Measurements from ENCODE around the gene AK5. TPM values are rescaled to one million over a fixed set of nuclear protein-coding genes. Genes with fewer than 3 reads are reported as not detected.
"Not testable (repeated sequence)": the region's sequence is repeated elsewhere in the genome, so short reads cannot be mapped to it uniquely, and the experiment has no call there.

AK5 gene
- total RNA-seq, 2 donors from 2014 or later, result 0.49 to 1.1 TPM

GRCh38 chr1:77308889-77309621 lies 27.2 kb downstream of the AK5 start:
- Histone ChIP-seq H3K27ac (no peak overlapping the region), H3K4me1 (no peaks in the 10 kb centered on the region), H3K9me3 (no peaks in the 10 kb centered on the region), H3K4me3 (no peak overlapping the region), H3K9ac (ENCODE audit: low read depth in 2 of 2, low read length in 2 of 2) (no peak overlapping the region), H3K36me3 (no peaks in the 10 kb centered on the region), H3K27me3 (no peaks in the 10 kb centered on the region)
- no peak for TF ChIP-seq CTCF (IDR thresholded peaks at IDR 0.05)
- no peak for DNase-seq
- intact Hi-C loops (cut with DNase I), result no loop called here

GRCh38 chr1:77310924-77311323 lies 29.1 kb downstream of the AK5 start:
- intact Hi-C loops (cut with DNase I), result no loop called here

GRCh38 chr1:77312364-77312763 lies 30.5 kb downstream of the AK5 start:
- H3K9me3 ChIP-seq; H3K27me3 ChIP-seq; DNase-seq; intact Hi-C loops (cut with DNase I); H3K9ac ChIP-seq (ENCODE audit: low read depth in 2 of 2, low read length in 2 of 2); H3K27ac ChIP-seq; H3K36me3 ChIP-seq; H3K4me3 ChIP-seq; H3K4me1 ChIP-seq: not testable (repeated sequence)

More at GRCh38 chr1:77310924-77311323, 29.1 kb downstream of the AK5 start:
- no peak overlapping the region for H3K9ac ChIP-seq (ENCODE audit: low read depth in 2 of 2, low read length in 2 of 2)
- no peak overlapping the region for H3K4me3 ChIP-seq
- no peak for TF ChIP-seq CTCF (IDR thresholded peaks at IDR 0.05)
- no peaks in the 10 kb centered on the region for H3K9me3 ChIP-seq
- no peaks in the 10 kb centered on the region for H3K36me3 ChIP-seq
- H3K4me1 ChIP-seq, result no peaks in the 10 kb centered on the region
- no peaks in the 10 kb centered on the region for H3K27me3 ChIP-seq
- no peak overlapping the region for H3K27ac ChIP-seq
- DNase-seq, result no peak

GRCh38 chr1:77313491-77313890 lies 31.7 kb downstream of the AK5 start:
- H3K36me3 ChIP-seq, result no peaks in the 10 kb centered on the region
- no peak for DNase-seq
- intact Hi-C loops (cut with DNase I), result no loop called here
- H3K27me3 ChIP-seq, result no peaks in the 10 kb centered on the region
- no peak for TF ChIP-seq CTCF (IDR thresholded peaks at IDR 0.05)
- no peak overlapping the region for H3K4me3 ChIP-seq
- no peak overlapping the region for H3K9ac ChIP-seq (ENCODE audit: low read depth in 2 of 2, low read length in 2 of 2)
- H3K9me3 ChIP-seq, result no peaks in the 10 kb centered on the region
- no peak overlapping the region for H3K27ac ChIP-seq
- H3K4me1 ChIP-seq, result no peaks in the 10 kb centered on the region

GRCh38 chr1:77316006-77316405 lies 34.2 kb downstream of the AK5 start:
- Histone ChIP-seq H3K27me3 (no peaks in the 10 kb centered on the region), H3K9ac (ENCODE audit: low read depth in 2 of 2, low read length in 2 of 2) (no peak overlapping the region), H3K4me3 (no peak overlapping the region), H3K9me3 (no peaks in the 10 kb centered on the region), H3K36me3 (no peaks in the 10 kb centered on the region), H3K27ac (no peak overlapping the region), H3K4me1 (no peaks in the 10 kb centered on the region)
- no peak for DNase-seq
- TF ChIP-seq CTCF (IDR thresholded peaks at IDR 0.05), result no peak
- intact Hi-C loops (cut with DNase I), result no loop called here

GRCh38 chr1:77316966-77317365 lies 35.1 kb downstream of the AK5 start:
- no peak overlapping the region for H3K27ac ChIP-seq
- H3K9ac ChIP-seq (ENCODE audit: low read depth in 2 of 2, low read length in 2 of 2), result no peak overlapping the region
- H3K4me3 ChIP-seq, result no peak overlapping the region
- no peaks in the 10 kb centered on the region for H3K9me3 ChIP-seq
- H3K27me3 ChIP-seq, result no peaks in the 10 kb centered on the region
- no peak for DNase-seq
- no peak for TF ChIP-seq CTCF (IDR thresholded peaks at IDR 0.05)
- no peaks in the 10 kb centered on the region for H3K4me1 ChIP-seq
- intact Hi-C loops (cut with DNase I), result no loop called here
- no peaks in the 10 kb centered on the region for H3K36me3 ChIP-seq
